SW 1271 (cell line): ENCODE data around the gene IGFBP2.

Experiments used
- DNase-seq, 2 experiments: peaks; one replicate each; lab custom pipeline; 2025; lab: John Stamatoyannopoulos, UW

Gene IGFBP2

DNA sequence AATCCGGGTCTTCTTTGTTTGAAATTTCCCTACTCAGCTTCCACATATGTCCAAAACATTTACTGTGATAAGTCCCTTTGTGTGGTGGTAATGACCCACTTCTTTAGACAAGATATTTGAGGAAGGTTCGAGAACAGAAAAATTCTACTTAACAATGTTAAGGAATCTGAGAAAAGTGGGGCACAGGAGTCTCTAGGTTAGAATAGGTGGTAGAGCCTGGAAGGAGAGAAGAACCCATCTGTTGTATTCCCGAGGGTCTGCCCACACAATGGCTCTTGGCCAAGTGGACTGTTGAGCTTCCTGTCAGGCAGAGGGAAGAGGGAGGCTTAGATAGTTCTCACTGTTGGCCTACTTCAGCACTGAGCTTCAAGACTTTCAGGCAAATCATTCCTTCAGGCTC is 4.3 kb downstream of the IGFBP2 start:
- DNase-seq, result no peak

DNA sequence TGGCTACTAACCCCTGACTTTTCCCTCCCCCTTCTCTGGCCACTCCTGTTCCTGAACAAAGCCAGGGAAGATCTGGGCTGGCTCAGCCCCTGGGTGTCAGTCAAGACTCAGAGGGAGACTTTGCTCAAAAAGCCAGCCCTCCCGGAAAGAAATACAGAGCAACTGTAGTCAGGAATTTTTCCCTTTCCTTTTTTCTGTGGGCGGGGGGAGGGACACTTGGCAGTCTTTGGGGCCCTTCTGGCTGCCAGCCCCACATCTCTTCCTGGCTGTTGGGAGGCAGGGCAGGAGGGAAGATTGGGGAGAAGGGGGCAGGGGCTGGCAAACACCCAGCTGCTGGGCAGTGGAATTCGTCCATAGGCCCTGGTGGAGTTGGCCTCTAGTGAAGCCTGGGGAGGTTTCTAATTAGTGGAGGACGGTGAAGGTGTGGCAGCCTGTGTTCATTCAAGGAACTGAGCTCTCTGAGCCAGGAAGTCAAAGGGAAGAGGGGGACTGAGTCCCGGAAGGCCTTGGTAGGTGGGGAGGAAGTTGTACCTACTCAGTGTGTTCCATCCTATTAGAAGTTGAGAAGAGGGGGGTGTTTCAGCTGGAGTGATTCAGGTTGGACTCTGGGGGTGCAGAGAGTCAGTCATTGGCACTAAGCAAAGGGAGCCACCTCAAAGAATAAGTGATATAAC is 10.9 kb downstream of the IGFBP2 start:
- no peak for DNase-seq

GRCh38 chr2:216644842-216645635 is 11.8 kb downstream of the IGFBP2 start:
- DNase-seq, result no peak

DNA sequence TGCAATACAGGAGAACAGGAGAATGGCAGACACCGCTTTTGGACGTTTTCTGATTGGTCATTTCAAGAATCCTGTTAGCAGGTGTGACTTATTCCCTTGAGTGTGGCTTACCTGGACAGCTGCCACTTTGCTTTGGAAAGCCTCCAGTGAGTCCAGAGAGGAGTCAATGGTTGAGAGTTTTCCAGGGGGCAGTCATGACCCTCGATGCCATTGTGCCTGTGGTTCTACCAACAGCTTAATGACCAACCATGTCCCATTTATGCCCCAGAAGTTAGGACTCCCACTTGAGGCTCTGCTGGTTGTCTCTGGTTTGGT is 12.4 kb downstream of the IGFBP2 start:
- DNase-seq, result no peak

DNA sequence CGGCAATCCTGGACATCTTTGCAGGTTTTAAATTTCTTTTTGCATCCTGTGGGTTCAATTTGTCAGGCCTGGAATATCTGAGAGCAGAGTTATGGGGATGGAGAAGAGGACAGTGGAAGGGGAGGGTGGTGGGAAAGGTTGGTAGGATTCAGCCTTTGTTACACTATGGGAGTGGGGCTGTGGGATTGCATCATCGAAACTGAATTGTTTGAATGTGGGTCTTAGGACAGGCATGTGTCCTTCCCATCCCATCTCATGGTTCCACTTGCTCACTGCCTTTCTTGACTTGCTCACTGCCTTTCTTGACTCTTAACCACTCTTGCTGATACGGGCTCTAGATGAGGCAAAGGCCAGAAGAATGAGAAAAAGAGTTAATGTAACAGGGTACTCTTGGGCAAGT is 12.9 kb downstream of the IGFBP2 start:
- DNase-seq, result no peak

GRCh38 chr2:216648105-216648504 is 14.9 kb downstream of the IGFBP2 start:
- DNase-seq, result no peak

- DNase-seq, result no peak
Measured at GRCh38 chr2:216649574-216649973, 16.4 kb downstream of the IGFBP2 start.

GRCh38 chr2:216650626-216651257 is 17.5 kb downstream of the IGFBP2 start:
- no peak for DNase-seq

DNA sequence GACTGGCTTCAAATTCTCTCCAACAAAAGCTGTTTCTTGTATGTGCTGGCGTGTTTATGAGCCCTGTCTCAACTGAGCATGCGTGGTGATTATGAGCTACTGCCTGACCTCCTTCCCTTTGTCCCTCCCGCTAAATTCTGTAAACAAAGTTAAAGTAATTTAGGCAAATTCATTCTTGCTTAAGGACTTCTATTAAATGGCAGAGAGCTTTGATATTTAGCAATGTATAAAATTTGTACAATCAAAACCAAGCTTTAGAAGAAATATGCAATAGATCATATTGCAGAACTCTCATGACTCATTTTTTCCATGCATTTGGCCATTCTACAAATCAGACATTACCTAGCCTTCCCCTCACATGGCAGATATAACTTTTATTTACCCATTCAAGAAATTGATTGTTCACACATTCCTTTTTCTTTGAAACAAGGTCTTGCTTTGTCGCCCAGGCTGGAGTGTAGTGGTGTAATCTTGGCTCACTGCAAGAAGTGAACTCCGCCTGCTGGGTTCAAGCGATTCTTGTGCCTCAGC is 18.2 kb downstream of the IGFBP2 start:
- DNase-seq, result no peak

DNA sequence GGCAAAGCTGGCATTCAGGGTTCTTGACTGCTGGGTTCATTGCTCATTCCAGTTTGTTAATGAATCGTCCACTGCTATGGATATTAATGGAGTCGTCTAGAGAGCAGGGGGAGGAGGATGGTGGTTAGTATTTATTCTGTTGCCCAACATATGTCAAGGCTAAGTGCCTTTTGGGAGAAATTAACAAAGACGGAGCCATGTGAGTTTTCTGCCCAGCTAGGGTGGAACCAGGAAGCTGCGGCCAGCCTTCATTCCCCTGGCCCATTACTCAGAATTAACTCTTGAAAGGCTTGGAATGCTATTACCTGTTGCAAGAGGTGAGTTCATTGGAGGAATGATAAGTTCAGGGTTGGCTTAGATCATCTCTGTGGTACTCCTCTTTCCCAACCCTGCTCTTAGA is 19.3 kb downstream of the IGFBP2 start:
- no peak for DNase-seq

GRCh38 chr2:216653093-216653799 is 20.0 kb downstream of the IGFBP2 start:
- no peak for DNase-seq

DNA sequence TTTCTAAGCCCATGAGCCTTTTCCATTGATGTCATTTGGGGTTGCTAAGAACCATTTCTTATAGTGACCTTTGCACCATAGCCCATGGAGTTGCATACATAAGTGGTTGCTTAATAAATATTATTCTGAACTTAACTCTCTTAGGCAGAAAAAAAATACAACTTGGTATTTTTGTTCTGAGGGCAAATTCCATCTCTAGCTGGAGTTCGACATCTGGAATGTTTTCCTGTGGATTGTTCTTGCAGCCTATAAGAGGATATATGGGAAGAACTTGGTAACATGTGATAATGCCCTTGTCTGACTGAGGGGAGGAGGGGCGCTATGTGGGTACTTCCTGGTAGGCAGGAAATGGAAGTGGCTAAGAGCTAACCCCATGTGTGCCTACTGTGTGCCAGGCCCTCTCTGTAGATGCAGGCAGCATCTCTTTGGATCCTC is 20.7 kb downstream of the IGFBP2 start:
- DNase-seq, result no peak

DNA sequence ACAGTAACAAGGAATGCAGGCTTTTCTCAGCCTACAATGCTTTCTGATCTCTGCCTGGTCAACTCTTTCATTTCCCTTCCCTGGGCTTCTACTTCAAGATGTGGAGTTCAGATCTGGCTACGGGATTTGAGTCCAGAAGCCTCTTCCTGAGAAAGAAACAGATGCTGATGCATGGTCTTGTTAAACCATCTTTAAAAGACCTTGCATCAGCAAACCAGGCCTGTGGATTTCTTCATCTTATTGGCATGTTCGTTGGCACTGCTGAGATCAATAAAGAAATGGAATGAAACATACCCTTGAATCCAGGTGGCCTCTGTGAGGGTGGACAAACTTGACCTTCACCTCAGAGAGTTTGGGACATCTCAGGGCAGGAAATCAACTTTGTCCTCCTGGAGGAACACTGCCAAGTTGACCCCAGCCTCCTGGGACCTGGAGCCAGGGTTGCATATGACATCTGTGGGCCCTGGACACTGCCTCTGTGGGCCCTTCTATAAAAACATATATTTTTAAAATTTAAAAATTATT is 21.4 kb downstream of the IGFBP2 start:
- DNase-seq, result no peak

- no peak for DNase-seq
Measured at GRCh38 chr2:216657086-216657855, 24.1 kb downstream of the IGFBP2 start.

DNA sequence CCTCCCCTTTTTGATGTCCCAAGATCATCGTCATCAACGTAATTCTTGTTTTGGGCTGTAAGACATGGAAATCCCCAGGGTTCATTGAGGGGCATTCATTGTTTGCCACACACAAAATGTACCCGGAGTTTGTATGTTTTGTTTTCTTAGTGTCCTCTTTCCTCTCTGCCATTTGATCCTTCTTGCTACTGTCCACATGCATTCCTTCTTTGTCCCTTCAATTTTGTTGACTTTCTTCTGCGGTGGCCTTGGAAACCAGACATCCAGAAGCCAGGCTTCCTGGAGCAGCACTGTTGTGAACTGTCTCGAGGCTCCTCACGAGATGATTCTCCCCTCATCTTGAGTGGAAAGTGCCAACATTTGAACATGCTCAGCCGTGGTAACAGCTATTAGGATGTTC is 24.8 kb downstream of the IGFBP2 start:
- no peak for DNase-seq

GRCh38 chr2:216658757-216659156 is 25.5 kb downstream of the IGFBP2 start:
- no peak for DNase-seq

DNA sequence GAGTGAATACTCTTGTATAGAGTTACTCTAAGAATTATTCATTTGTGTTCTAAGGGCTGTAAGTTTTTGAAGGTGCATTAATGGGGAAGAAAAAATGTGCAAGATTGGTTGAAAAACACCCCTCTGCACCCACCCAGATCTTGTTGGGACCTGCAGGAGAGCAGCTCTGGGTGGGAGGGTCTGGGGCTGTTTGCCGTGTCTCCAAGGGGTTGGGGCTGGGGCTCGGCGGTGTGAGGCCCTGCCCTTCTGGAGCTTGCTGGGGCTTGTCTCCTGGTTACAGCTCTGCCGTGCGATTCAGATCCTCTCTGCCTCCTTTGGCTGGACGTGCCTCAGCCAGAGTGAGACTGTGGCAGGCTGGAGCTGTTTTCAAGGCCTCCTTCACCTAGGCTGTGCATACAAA is 26.1 kb downstream of the IGFBP2 start:
- DNase-seq, result no peak

- no peak for DNase-seq
Measured at GRCh38 chr2:216660496-216660895, 27.3 kb downstream of the IGFBP2 start.

GRCh38 chr2:216661051-216661450 is 27.8 kb downstream of the IGFBP2 start:
- no peak for DNase-seq

DNA sequence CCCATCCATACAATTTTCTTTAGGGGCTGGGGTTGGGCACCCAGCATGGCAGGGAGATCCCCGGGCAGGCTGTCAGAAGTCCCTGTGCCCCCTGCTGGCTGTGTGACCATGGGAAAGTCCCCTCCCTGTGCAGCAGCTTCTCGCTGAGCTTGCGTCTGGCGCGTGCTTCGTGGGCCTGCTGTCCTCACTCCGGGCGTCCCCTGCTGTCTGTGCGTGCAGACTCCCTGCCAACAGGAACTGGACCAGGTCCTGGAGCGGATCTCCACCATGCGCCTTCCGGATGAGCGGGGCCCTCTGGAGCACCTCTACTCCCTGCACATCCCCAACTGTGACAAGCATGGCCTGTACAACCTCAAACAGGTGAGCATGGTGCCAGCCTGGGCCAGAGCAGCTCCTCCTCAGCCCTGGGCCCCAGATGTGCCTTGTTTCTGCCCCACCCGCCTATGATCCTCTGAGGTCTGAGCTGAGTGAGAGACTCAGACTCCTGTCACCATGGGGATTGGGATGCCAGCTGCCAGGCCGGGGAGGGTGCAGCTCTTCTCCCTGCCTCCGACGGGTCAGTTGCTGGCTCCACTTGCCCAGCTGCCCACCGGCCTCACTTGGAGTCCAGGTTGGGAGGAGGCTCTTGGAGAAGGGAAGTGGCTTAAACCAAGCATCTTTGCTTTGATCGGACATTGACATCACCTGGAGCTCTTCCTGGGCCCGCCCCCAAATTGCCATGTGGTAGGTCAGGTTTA is 28.6 kb downstream of the IGFBP2 start:
- no peak for DNase-seq

- no peak for DNase-seq
Measured at GRCh38 chr2:216663106-216663505, 29.9 kb downstream of the IGFBP2 start.
